Activated T-helper 17 cell treated with anti-CD3 and anti-CD28 coated beads, Interleukin-2, amount 50 U/mL, for 72 hours (primary cell): ENCODE measurements around the gene ZFYVE28. TPM values are rescaled to one million over a fixed set of nuclear protein-coding genes. Genes with fewer than 3 reads are reported as not detected.

Experiments
- ATAC-seq: fragments of 150-1000 bp; cut with Tn5 transposase; replicated peaks from 2 replicates; pipeline ENCODE4 v1.10.0; 2021; ENCODE audit warnings: mild to moderate bottlenecking, moderate library complexity
- H3K27ac Mint-ChIP-seq: one replicate; pipeline ENCODE4 v1.8.0; 2022; ENCODE audit warnings: mixed read lengths
- H3K27me3 Mint-ChIP-seq: one replicate; pipeline ENCODE4 v1.8.0; 2022; ENCODE audit warnings: mixed read lengths
- H3K36me3 Mint-ChIP-seq: one replicate; pipeline ENCODE4 v1.8.0; 2022; ENCODE audit warnings: low read depth, mild to moderate bottlenecking, mixed read lengths
- H3K4me1 Mint-ChIP-seq: one replicate; pipeline ENCODE4 v1.8.0; 2022; ENCODE audit warnings: mixed read lengths
- H3K4me3 Mint-ChIP-seq: one replicate; pipeline ENCODE4 v1.8.0; 2022; ENCODE audit warnings: mild to moderate bottlenecking, mixed read lengths
- H3K9me3 Mint-ChIP-seq: one replicate; pipeline ENCODE4 v1.8.0; 2022; ENCODE audit warnings: mixed read lengths
- total RNA-seq, 2 donors: library from RNA; stranded (reverse); gene quantifications; one replicate each; pipeline ENCODE4 v1.2.3, GENCODE V29; 2022

The ZFYVE28 gene
- total RNA-seq, 2 donors from 2014 or later: 36.3 to 42.7 TPM

GRCh38 chr4:2426069-2426397, 7.6 kb upstream of the ZFYVE28 start:
- Mint-ChIP-seq H3K4me1 (no peaks in the 10 kb centered on the region), H3K27me3 (no peaks in the 10 kb centered on the region), H3K27ac (no peak overlapping the region), H3K9me3 (no peaks in the 10 kb centered on the region), H3K4me3 (no peak overlapping the region), H3K36me3 (no peaks in the 10 kb centered on the region)
- ATAC-seq: no peak

DNA sequence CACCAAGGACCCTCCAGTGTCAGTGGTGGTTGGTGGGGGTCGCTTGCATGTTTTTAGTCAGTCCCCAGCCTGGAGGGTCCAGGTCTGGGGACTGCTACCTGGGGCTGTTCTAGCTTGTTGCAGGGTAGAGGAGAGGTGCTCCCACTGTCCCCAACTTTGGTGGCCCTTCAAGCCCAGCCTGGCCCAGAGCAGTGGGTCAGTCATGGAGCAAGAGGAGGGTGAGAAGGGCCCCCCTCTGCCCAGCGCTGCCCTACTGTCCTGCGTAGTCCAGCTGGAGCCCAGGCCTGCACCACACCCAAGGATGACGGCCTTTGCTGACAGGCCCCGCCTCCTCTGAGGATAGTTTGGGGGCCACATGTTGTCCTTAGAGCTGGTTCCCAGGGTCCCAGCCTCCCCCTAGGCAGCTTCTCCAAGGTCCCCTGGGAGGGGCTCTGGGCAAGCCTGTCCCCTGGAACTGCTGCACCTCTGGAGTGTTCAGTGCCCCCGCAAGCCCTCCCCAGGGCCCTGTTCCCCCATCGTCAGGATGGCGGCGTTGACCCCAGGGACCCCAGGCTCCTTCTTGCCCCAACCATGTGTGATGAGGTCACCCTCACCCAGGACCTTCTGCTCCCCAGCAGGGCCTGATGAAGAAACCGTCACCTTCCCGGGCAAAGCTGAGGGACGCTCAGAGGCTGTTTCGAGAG, 7.1 kb upstream of the ZFYVE28 start:
- ATAC-seq: no peak
- Mint-ChIP-seq H3K36me3 (no peaks in the 10 kb centered on the region), H3K9me3 (no peaks in the 10 kb centered on the region), H3K27me3 (no peaks in the 10 kb centered on the region), H3K27ac (no peak overlapping the region), H3K4me1 (no peaks in the 10 kb centered on the region), H3K4me3 (no peak overlapping the region)

DNA sequence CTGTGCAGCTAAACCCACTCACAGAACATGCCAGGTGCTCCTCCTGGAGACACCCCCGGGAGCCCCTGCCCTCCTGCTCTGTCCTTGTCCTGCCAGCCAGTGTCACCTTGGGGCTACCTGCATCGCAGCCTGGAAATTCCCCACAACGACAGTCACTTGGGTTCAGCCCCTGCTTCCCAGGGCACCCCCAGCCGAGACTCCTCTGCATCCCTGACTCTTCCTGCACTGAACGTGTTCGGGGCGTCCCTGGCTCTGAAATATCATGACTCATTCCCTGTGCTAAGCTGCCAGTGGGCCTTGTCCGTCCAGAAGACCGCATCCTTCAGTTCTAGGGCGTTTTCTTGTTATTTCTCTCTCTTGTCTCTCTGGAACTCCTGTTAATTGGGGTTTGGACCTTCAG, 6.1 kb upstream of the ZFYVE28 start:
- H3K4me3 Mint-ChIP-seq: no peak overlapping the region
- no peak overlapping the region for H3K27ac Mint-ChIP-seq
- H3K27me3 Mint-ChIP-seq: no peaks in the 10 kb centered on the region
- no peaks in the 10 kb centered on the region for H3K36me3 Mint-ChIP-seq
- H3K9me3 Mint-ChIP-seq: no peaks in the 10 kb centered on the region
- no peak for ATAC-seq
- H3K4me1 Mint-ChIP-seq: peaks cover 6% of the 10 kb centered on the region

DNA sequence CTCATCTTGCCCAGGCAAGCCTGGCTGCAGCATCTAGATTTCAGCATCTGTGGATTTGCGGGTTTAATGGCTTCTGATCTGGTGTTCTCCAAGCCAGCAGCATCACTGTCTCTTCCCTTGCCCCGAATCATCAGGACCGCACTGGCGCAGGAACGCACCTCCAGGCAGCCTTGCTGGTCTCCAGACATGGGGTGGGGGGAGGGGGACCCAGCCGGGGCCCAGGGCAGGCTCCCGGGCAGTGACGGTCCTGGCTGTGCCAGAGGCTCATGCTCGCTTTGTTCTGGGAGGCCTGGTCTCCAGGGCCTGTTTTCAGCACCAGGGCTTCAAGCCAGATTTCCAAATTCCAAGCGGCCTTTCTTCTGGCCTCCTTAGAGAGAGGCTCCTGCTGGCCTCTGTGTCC, 5.2 kb upstream of the ZFYVE28 start:
- Mint-ChIP-seq H3K27ac (no peak overlapping the region), H3K27me3 (no peaks in the 10 kb centered on the region), H3K4me3 (no peak overlapping the region), H3K36me3 (no peaks in the 10 kb centered on the region), H3K9me3 (no peaks in the 10 kb centered on the region), H3K4me1 (peaks cover 10% of the 10 kb centered on the region)
- no peak for ATAC-seq

- ATAC-seq: no peak
- no peak overlapping the region for H3K27ac Mint-ChIP-seq
- no peak overlapping the region for H3K4me3 Mint-ChIP-seq
Measured at GRCh38 chr4:2423066-2423465, 4.6 kb upstream of the ZFYVE28 start.

GRCh38 chr4:2421928-2422327, 3.5 kb upstream of the ZFYVE28 start:
- Mint-ChIP-seq H3K27ac (no peak overlapping the region), H3K36me3 (peaks cover 4% of the 10 kb centered on the region), H3K9me3 (no peaks in the 10 kb centered on the region), H3K27me3 (no peaks in the 10 kb centered on the region), H3K4me1 (peaks cover 10% of the 10 kb centered on the region), H3K4me3 (no peak overlapping the region)
- no peak for ATAC-seq

More at GRCh38 chr4:2423066-2423465, 4.6 kb upstream of the ZFYVE28 start:
- no peaks in the 10 kb centered on the region for H3K9me3 Mint-ChIP-seq
- H3K27me3 Mint-ChIP-seq: no peaks in the 10 kb centered on the region
- no peaks in the 10 kb centered on the region for H3K36me3 Mint-ChIP-seq
- H3K4me1 Mint-ChIP-seq: peaks cover 10% of the 10 kb centered on the region

GRCh38 chr4:2419814-2420213, 1.4 kb upstream of the ZFYVE28 start:
- Mint-ChIP-seq H3K4me1 (peaks cover 19% of the 10 kb centered on the region), H3K36me3 (peaks cover 9% of the 10 kb centered on the region), H3K27me3 (no peaks in the 10 kb centered on the region), H3K9me3 (no peaks in the 10 kb centered on the region), H3K27ac (peak overlapping the region; percentile 23), H3K4me3 (peak overlapping the region; percentile 76)
- no peak for ATAC-seq

- H3K4me1 Mint-ChIP-seq: peaks cover 27% of the 10 kb centered on the region
- H3K9me3 Mint-ChIP-seq: no peaks in the 10 kb centered on the region
- H3K4me3 Mint-ChIP-seq: peak within 1 kb of the TSS; percentile 84
- peaks cover 9% of the 10 kb centered on the region for H3K36me3 Mint-ChIP-seq
- peak; percentile 94 for ATAC-seq
- H3K27me3 Mint-ChIP-seq: no peaks in the 10 kb centered on the region
- peak within 1 kb of the TSS; percentile 58 for H3K27ac Mint-ChIP-seq
Measured at GRCh38 chr4:2418650-2419571, 466 bp upstream of the ZFYVE28 start, which contains the start of gene CFAP99. CFAP99 (plus strand) TSS chr4:2418955.

- H3K9me3 Mint-ChIP-seq: no peaks in the 10 kb centered on the region
- H3K27me3 Mint-ChIP-seq: no peaks in the 10 kb centered on the region
- H3K4me1 Mint-ChIP-seq: peaks cover 36% of the 10 kb centered on the region
- H3K4me3 Mint-ChIP-seq: peak overlapping the region; percentile 84
- H3K36me3 Mint-ChIP-seq: peaks cover 9% of the 10 kb centered on the region
- ATAC-seq: no peak
- H3K27ac Mint-ChIP-seq: peak overlapping the region; percentile 58
Measured at GRCh38 chr4:2417226-2417764, 1.1 kb downstream of the ZFYVE28 start.

DNA sequence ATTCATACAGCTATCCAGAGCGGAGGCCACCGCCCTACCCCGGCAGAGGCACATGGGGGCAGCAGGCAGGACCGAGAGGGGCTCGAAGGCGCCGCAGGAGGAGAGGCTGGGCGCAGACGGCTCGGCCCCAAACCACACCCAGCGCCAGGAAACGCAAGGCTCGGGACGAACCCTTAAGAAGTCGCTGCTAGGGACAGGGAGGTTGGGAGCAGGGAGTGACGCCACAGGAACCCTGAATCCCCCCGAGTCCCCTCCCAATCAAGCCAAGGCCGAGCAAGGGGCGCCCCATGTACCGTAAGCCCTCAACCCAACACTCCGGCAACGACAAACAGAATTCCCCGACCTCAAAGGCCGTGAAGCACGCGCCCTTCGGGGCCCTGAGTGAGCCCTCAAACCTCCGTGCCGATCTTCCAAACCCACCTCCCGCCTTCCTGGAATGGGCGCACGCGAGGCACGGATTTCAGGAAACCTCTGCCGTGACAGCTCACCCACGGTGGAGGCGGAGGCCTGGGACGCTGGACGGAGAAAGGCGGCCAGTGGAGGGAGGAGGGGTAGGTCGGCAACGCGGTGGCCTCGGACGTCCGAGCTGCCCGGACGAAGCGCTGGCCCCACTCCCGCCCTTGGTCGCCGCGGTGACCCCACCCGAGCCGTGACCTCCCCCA, 1.8 kb downstream of the ZFYVE28 start:
- H3K4me1 Mint-ChIP-seq: peaks cover 39% of the 10 kb centered on the region
- ATAC-seq: no peak
- H3K9me3 Mint-ChIP-seq: no peaks in the 10 kb centered on the region
- H3K36me3 Mint-ChIP-seq: peaks cover 9% of the 10 kb centered on the region
- peak overlapping the region; percentile 73 for H3K27ac Mint-ChIP-seq
- H3K4me3 Mint-ChIP-seq: peak overlapping the region; percentile 82
- H3K27me3 Mint-ChIP-seq: no peaks in the 10 kb centered on the region

DNA sequence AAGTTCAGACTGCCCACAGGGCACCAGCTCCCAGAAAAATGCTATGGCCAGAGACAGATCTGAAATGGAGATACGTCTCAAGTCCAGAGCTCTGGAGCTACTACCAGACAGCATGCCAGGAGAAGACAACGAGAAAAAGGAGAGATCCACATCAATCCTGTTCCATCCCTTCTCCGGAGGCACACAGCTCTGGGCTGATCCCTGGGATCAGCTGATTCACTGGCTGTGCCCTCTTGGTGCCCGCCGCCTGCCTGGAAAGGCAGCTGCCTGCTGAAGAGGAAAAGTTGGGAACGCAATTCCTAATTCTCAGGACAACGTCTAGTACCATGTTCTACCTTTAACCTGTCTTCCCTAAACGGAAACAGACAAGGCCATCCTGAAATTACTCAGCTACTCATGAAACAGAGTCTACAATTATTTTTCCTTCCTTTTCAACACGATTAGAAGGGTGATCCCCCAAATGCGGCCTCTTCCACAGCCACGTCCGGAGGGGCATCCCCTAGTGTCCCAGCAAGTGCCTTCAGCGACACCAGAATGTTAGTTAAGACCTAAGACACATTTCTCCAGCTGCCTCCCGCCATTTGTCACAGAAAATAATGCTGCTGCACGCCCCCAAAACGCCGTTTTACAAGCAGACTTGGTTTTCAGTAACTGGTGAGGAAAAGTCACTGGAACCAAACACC, 2.4 kb downstream of the ZFYVE28 start:
- no peaks in the 10 kb centered on the region for H3K9me3 Mint-ChIP-seq
- H3K27ac Mint-ChIP-seq: peak overlapping the region; percentile 73
- peaks cover 9% of the 10 kb centered on the region for H3K36me3 Mint-ChIP-seq
- H3K4me1 Mint-ChIP-seq: peaks cover 44% of the 10 kb centered on the region
- no peaks in the 10 kb centered on the region for H3K27me3 Mint-ChIP-seq
- peak overlapping the region; percentile 82 for H3K4me3 Mint-ChIP-seq
- ATAC-seq: no peak

DNA sequence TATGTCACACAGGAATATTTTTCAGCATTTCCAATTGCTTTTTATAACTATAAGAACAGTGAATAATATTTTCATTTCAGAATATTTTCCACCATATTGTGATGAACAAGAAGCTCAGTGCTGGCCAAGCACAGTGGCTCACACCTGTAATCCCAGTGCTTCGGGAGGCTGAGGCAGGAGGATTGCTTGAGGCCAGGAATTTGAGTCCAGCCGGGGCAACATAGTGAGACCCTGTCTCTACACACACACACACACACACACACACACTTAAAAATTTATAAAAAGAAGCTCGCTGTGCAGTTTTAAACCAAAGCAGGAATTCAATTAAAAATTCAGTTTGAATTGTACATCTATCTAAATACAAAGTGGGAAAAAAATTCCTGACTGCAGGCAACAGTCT, 3.2 kb downstream of the ZFYVE28 start:
- no peak for ATAC-seq
- Mint-ChIP-seq H3K9me3 (no peaks in the 10 kb centered on the region), H3K4me1 (peaks cover 48% of the 10 kb centered on the region), H3K4me3 (peak overlapping the region; percentile 82), H3K27ac (no peak overlapping the region), H3K27me3 (no peaks in the 10 kb centered on the region), H3K36me3 (peaks cover 9% of the 10 kb centered on the region)

GRCh38 chr4:2413821-2414610, 4.4 kb downstream of the ZFYVE28 start:
- Mint-ChIP-seq H3K4me1 (peaks cover 40% of the 10 kb centered on the region), H3K36me3 (peaks cover 9% of the 10 kb centered on the region), H3K4me3 (peak overlapping the region; percentile 82), H3K27ac (peak overlapping the region; percentile 96), H3K27me3 (no peaks in the 10 kb centered on the region), H3K9me3 (no peaks in the 10 kb centered on the region)
- ATAC-seq: no peak
